Hepatocyte (in vitro differentiated cells): ENCODE measurements around the gene CECR2. TPM values are rescaled to one million over a fixed set of nuclear protein-coding genes. Genes with fewer than 3 reads are reported as not detected.

Experiments
- DNase-seq: peaks from one replicate; pipeline ENCODE4 v3.0.0-alpha.2; 2016; ENCODE audit warnings: low spot score
- H2AFZ ChIP-seq: fragments of 200-600 bp; sonication (generic); 2 replicates; pipeline ENCODE4 v1.6.0; 2016; ENCODE audit warnings: antibody characterized with exemption, mild to moderate bottlenecking
- H3K27ac ChIP-seq: fragments of 200-600 bp; sonication (generic); 2 replicates; pipeline ENCODE4 v1.5.1; 2016; ENCODE audit warnings: mild to moderate bottlenecking
- H3K27me3 ChIP-seq: fragments of 200-600 bp; sonication (generic); 2 replicates; pipeline ENCODE4 v1.6.1; 2016
- H3K36me3 ChIP-seq: fragments of 200-600 bp; sonication (generic); replicated peaks from 2 replicates; pipeline ENCODE4 v1.5.1; 2016; ENCODE audit warnings: low read depth; ENCODE audit not compliant: insufficient read depth
- H3K4me1 ChIP-seq: fragments of 200-600 bp; sonication (generic); 2 replicates; pipeline ENCODE4 v1.5.1; 2016; ENCODE audit warnings: mild to moderate bottlenecking, moderate library complexity; ENCODE audit not compliant: insufficient read depth
- H3K4me2 ChIP-seq: fragments of 200-600 bp; sonication (generic); 2 replicates; pipeline ENCODE4 v1.6.0; 2016
- H3K4me3 ChIP-seq: fragments of 200-600 bp; sonication (generic); 2 replicates; pipeline ENCODE4 v1.5.1; 2016; ENCODE audit warnings: mild to moderate bottlenecking
- H3K79me2 ChIP-seq: fragments of 200-600 bp; sonication (generic); 2 replicates; pipeline ENCODE4 v1.6.0; 2017; ENCODE audit warnings: mild to moderate bottlenecking
- H3K9me2 ChIP-seq: fragments of 200-600 bp; sonication (generic); replicated peaks from 2 replicates; pipeline ENCODE4 v1.6.0; 2017; ENCODE audit warnings: mild to moderate bottlenecking; ENCODE audit not compliant: insufficient read depth
- H3K9me3 ChIP-seq: fragments of 200-600 bp; sonication (generic); 2 replicates; pipeline ENCODE4 v1.5.1; 2016; ENCODE audit warnings: low read depth, mild to moderate bottlenecking
- H4K20me1 ChIP-seq: fragments of 200-600 bp; sonication (generic); 2 replicates; pipeline ENCODE4 v1.6.0; 2016; ENCODE audit warnings: mild to moderate bottlenecking; ENCODE audit not compliant: insufficient read depth, poor library complexity, severe bottlenecking
- CTCF ChIP-seq: fragments of 200-600 bp; sonication (generic); IDR thresholded peaks from 2 replicates; pipeline ENCODE4 v1.5.1; 2016; ENCODE audit warnings: antibody characterized with exemption, mild to moderate bottlenecking; ENCODE audit not compliant: poor library complexity
- EZH2 ChIP-seq: fragments of 200-600 bp; sonication (generic); IDR thresholded peaks from 2 replicates; pipeline ENCODE4 v1.6.1; 2016; ENCODE audit warnings: antibody characterized with exemption, mild to moderate bottlenecking, borderline replicate concordance
- EZH2phosphoT487 ChIP-seq: fragments of 200-600 bp; sonication (generic); IDR thresholded peaks from one replicate; pipeline ENCODE4 v1.6.1; 2018; ENCODE audit warnings: antibody characterized with exemption, mild to moderate bottlenecking, low read depth, moderate library complexity; ENCODE audit not compliant: unreplicated experiment, severe bottlenecking
- whole genome bisulfite sequencing: methylation state at CpG from one replicate; pipeline ENCODE4 v1.1.6; 2016; ENCODE audit warnings: low lambda C conversion rate; ENCODE audit errors: missing lambda C conversion rate; 5-methylcytosine and 5-hydroxymethylcytosine counted together
- polyA plus RNA-seq: library from polyadenylated mRNA; unstranded; fragments of >200 nt; fragmentation: Nextera tagmentation; extraction: Ambion mirVana; gene quantifications from 2 replicates; pipeline ENCODE4 v1.2.1, GENCODE V29; 2016
- total RNA-seq: library from RNA; depleted of rRNA; stranded (reverse); fragments of >200 nt; gene quantifications from 2 replicates; pipeline ENCODE4 v1.2.3, GENCODE V29; 2014

Gene CECR2
- total and polyA plus RNA-seq, 2 experiments from 2014 or later: 2.2 to 3.6 TPM

DNA sequence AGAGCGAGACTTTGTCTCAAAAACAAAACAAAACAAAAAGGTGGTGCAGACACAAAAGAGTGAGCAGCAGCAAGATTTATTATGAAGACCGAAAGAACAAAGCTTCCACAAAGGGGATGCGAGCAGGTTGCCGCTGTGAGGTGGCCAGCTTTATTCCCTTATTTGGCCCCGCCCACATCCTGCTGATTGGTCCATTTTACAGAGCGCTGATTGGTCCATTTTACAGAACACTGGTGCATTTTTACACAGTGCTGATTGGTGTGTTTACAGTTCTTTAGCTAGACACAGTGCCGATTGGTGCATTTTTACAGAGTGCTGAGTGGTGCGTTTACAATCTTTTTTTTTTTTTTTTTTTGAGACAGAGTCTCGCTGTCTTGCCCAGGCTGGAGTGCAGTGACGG lies 77.4 kb downstream of the CECR2 start:
- no peaks in the 10 kb centered on the region for H3K9me2 ChIP-seq
- TF ChIP-seq CTCF (no peak), EZH2phosphoT487 (no peak), EZH2 (no peak)
- WGBS: over 99% methylated on average over 10 of the region's 10 CpGs

GRCh38 chr22:17451316-17451715 lies 82.1 kb downstream of the CECR2 start:
- H3K4me2 ChIP-seq: no peak overlapping the region
- 52% methylated on average over 5 of the region's 5 CpGs for WGBS

More for the DNA sequence above, 77.4 kb downstream of the CECR2 start:
- Histone ChIP-seq H3K4me1 (no peaks in the 10 kb centered on the region), H4K20me1 (no peaks in the 10 kb centered on the region), H3K36me3 (no peaks in the 10 kb centered on the region), H3K4me2 (no peak overlapping the region), H3K9me3 (no peaks in the 10 kb centered on the region), H2AFZ (no peak overlapping the region), H3K79me2 (peaks cover 3% of the 10 kb centered on the region), H3K27ac (no peak overlapping the region), H3K27me3 (no peaks in the 10 kb centered on the region), H3K4me3 (no peak overlapping the region)
- no peak for DNase-seq

DNA sequence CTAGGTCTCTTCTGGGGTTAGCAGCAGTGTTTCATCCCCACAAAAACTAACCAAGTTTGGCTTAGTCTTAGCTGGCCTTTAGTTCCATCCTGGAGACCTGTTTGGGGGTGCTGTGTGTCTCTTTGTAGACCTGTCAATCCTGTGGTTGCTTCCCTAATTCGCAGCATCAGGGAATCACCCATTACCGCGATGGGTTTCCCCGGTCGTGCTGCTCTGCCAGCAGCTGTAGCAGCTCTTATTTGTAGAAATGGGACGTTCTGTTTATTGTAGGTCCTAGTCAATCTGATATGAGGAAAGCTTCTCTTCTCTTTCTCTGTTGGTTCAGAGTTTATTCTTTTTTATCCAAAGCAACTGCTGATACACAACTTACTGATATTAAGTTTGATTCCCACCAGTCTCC lies 91.6 kb downstream of the CECR2 start:
- H3K9me2 ChIP-seq: no peaks in the 10 kb centered on the region
- TF ChIP-seq EZH2phosphoT487 (no peak), EZH2 (no peak), CTCF (no peak)
- no peaks in the 10 kb centered on the region for H3K27me3 ChIP-seq
- H2AFZ ChIP-seq: no peak overlapping the region
- no peaks in the 10 kb centered on the region for H4K20me1 ChIP-seq
- H3K79me2 ChIP-seq: peaks cover 13% of the 10 kb centered on the region
- H3K36me3 ChIP-seq: no peaks in the 10 kb centered on the region
- 61% methylated on average over 6 of the region's 6 CpGs for WGBS
- no peaks in the 10 kb centered on the region for H3K4me1 ChIP-seq
- no peak overlapping the region for H3K4me3 ChIP-seq
- H3K27ac ChIP-seq: no peak overlapping the region
- H3K4me2 ChIP-seq: no peak overlapping the region
- H3K9me3 ChIP-seq: no peaks in the 10 kb centered on the region
- no peak for DNase-seq

More at GRCh38 chr22:17451316-17451715, 82.1 kb downstream of the CECR2 start:
- H3K9me2 ChIP-seq: no peaks in the 10 kb centered on the region
- H4K20me1 ChIP-seq: no peaks in the 10 kb centered on the region
- no peaks in the 10 kb centered on the region for H3K9me3 ChIP-seq
- TF ChIP-seq EZH2phosphoT487 (no peak), CTCF (no peak), EZH2 (no peak)
- no peaks in the 10 kb centered on the region for H3K27me3 ChIP-seq
- no peaks in the 10 kb centered on the region for H3K4me1 ChIP-seq
- no peak overlapping the region for H3K27ac ChIP-seq
- H2AFZ ChIP-seq: no peak overlapping the region
- DNase-seq: no peak
- H3K79me2 ChIP-seq: peaks cover 3% of the 10 kb centered on the region
- no peaks in the 10 kb centered on the region for H3K36me3 ChIP-seq
- H3K4me3 ChIP-seq: no peak overlapping the region

GRCh38 chr22:17470880-17471500 lies 101.7 kb downstream of the CECR2 start:
- Histone ChIP-seq H3K36me3 (no peaks in the 10 kb centered on the region), H3K27me3 (no peaks in the 10 kb centered on the region), H3K9me2 (no peaks in the 10 kb centered on the region), H3K4me1 (no peaks in the 10 kb centered on the region), H2AFZ (no peak overlapping the region), H3K79me2 (peaks cover 16% of the 10 kb centered on the region), H4K20me1 (no peaks in the 10 kb centered on the region), H3K27ac (no peak overlapping the region), H3K4me2 (no peak overlapping the region), H3K9me3 (no peaks in the 10 kb centered on the region), H3K4me3 (no peak overlapping the region)
- TF ChIP-seq EZH2phosphoT487 (no peak), CTCF (no peak), EZH2 (no peak)
- 78% methylated on average over 4 of the region's 4 CpGs for WGBS
- DNase-seq: no peak
